Spinal cord (tissue), 10 donors: Measurements from ENCODE around the gene CYYR1. TPM values are rescaled to one million over a fixed set of nuclear protein-coding genes. Genes with fewer than 3 reads are reported as not detected.

Source experiments
- DNase-seq, 6 donors: peaks; one replicate each; pipeline versions ENCODE4 v3.0.0 to v3.0.0-alpha.2; 2013 to 2015; ENCODE audit warnings: low spot score in 6 of 6, low read depth in 4 of 6
- H3K27ac ChIP-seq: one replicate; pipeline ENCODE4 v1.5.1; 2013; ENCODE audit warnings: low read depth, low read length, control low read depth
- H3K27me3 ChIP-seq: one replicate; pipeline ENCODE4 v1.6.1; 2013; ENCODE audit warnings: low read length; ENCODE audit not compliant: control insufficient read depth, insufficient read depth
- H3K36me3 ChIP-seq: one replicate; pipeline ENCODE4 v1.6.1; 2013; ENCODE audit warnings: low read length; ENCODE audit not compliant: control insufficient read depth, insufficient read depth
- H3K4me1 ChIP-seq: one replicate; pipeline ENCODE4 v1.6.1; 2013; ENCODE audit warnings: low read length; ENCODE audit not compliant: control insufficient read depth, insufficient read depth
- H3K4me3 ChIP-seq: one replicate; pipeline ENCODE4 v1.5.1; 2013; ENCODE audit warnings: low read depth, low read length, control low read depth
- H3K9me3 ChIP-seq: one replicate; pipeline ENCODE4 v1.6.1; 2013; ENCODE audit warnings: low read length; ENCODE audit not compliant: control insufficient read depth, insufficient read depth
- WGBS: methylation state at CpG from one replicate; pipeline ENCODE4 v1.1.5; 2013; ENCODE audit warnings: missing lambda C conversion rate; ENCODE audit not compliant: insufficient coverage; 5-methylcytosine and 5-hydroxymethylcytosine counted together
- polyA plus RNA-seq, 2 donors: library from polyadenylated mRNA; unstranded; fragments of 120-200 nt; gene quantifications; one replicate each; pipeline ENCODE4 v1.2.1, GENCODE V29; 2013; ENCODE audit not compliant: insufficient read length in 2 of 2
- total RNA-seq, 2 donors: library from RNA; depleted of rRNA in 1 of 2; stranded (reverse); fragments of 120-200 nt in 1 of 2; fragments of >200 nt in 1 of 2; gene quantifications; one replicate each; pipeline versions ENCODE4 v1.2.3 to v1.2.4, GENCODE V29; 2013 to 2014
- donor health status: healthy.

Gene CYYR1
- total and polyA plus RNA-seq, 4 donors = 5.4 to 15.5 (median 11.3) TPM

DNA sequence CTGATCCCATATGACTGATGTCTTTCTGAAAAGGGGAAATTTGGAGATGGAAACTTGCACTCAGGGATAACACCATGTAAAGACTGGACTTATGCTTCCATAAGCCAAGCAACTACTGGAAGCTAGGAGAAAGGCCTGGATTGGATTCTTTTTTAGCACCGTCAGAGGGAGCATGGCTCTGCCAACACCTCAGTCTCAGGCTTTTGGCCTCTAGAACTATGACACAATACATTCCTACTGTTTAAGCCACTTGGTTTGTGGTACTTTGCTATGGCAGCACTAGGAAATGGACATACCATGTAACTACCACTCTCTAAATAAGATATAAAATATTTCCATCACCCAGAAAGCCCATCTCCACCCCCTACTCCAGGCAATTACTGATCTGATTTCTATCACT lies 139.7 kb downstream of the CYYR1 start:
- Histone ChIP-seq H3K27ac (no peak overlapping the region), H3K4me1 (no peaks in the 10 kb centered on the region), H3K9me3 (no peaks in the 10 kb centered on the region), H3K27me3 (no peaks in the 10 kb centered on the region), H3K36me3 (no peaks in the 10 kb centered on the region), H3K4me3 (no peak overlapping the region)
- WGBS = no CpG with 5 or more reads among the region's 1 CpG
- DNase-seq = no peak

DNA sequence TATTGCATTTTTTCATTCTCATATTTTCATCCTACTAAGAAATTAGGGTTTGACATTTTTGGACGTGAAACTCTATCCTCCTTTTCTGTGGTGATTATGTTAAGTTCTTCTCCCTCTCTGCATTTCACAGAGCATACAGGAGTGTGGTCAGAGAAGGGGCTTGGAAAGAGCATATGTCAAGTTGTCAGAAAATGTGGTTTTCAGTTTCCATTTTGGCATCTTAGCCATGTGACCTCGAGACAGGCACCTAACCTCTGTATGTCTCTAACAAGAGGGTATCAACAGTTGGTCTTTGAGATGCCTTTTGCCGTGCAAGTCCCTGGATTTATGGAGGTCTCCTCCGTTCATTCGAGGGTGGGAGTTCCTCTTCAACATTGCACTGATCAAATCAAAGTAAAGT lies 140.7 kb downstream of the CYYR1 start:
- H3K36me3 ChIP-seq = no peaks in the 10 kb centered on the region
- no peak overlapping the region for H3K4me3 ChIP-seq
- WGBS = 38% methylated on average over 1 of the region's 5 CpGs
- H3K9me3 ChIP-seq = no peaks in the 10 kb centered on the region
- DNase-seq = no peak
- H3K27ac ChIP-seq = no peak overlapping the region
- no peaks in the 10 kb centered on the region for H3K4me1 ChIP-seq
- no peaks in the 10 kb centered on the region for H3K27me3 ChIP-seq

DNA sequence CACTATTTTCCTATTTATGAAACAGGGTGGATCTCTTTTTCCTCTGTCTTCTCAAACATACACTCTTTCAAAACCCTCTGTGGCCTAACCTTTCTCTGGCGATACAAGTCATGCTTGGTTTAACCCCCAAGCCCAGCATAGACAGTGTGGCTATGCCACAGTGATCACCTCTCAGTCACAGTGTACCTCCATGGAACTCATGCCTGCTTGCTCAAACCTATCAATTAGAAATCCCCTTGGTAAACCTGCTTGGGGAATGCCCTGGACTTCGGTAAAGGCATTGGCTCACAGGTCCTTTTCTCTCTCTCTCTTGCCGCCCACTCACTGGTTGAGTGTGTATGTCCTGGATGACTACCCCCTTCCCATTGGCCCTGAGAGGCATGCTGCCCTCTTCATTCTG lies 147.5 kb downstream of the CYYR1 start:
- Histone ChIP-seq H3K27ac (no peak overlapping the region), H3K27me3 (no peaks in the 10 kb centered on the region), H3K4me3 (no peak overlapping the region), H3K36me3 (no peaks in the 10 kb centered on the region), H3K4me1 (no peaks in the 10 kb centered on the region), H3K9me3 (no peaks in the 10 kb centered on the region)
- DNase-seq = no peak
- WGBS = 100% methylated on average over 1 of the region's 3 CpGs

DNA sequence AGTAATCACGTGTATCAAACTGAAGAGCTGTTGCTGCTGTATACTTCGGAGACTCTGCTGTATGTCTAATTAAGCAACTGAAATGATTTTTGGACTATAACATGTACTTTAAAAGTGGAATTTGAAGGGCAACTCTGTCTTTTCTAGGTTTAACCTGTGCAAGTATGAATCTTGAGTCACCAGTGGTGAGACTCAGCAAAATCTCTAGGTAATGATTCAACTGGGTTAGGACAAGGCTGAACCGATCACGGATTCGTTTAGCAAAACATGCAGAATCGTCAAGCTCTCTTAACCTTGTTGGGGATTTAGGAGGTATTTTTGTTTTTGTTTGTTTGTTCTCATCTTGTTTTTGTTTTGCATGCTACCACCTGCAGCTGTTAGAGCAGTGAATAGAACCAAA lies 149.6 kb downstream of the CYYR1 start:
- Histone ChIP-seq H3K9me3 (no peaks in the 10 kb centered on the region), H3K27me3 (no peaks in the 10 kb centered on the region), H3K27ac (no peak overlapping the region), H3K36me3 (no peaks in the 10 kb centered on the region), H3K4me3 (no peak overlapping the region), H3K4me1 (no peaks in the 10 kb centered on the region)
- no peak for DNase-seq
- WGBS = 74% methylated on average over 5 of the region's 6 CpGs

DNA sequence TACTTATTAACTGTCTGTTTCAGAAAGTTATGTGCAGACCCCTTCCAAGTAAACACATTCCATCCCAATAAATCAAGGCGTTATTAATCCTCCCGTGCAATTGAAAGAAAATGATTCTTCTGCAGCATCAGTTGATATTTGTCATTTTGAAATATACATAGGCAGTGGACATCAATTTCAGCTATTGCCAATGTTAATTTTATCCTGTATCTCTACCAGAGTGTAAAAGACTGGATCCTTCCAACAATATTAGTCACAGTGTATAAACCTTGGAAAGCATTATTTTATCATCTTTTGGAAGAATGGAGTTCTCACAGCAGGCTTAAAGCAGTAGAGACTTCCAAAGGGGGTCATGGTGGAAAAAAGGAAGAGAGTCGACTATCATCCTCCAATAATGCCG lies 150.4 kb downstream of the CYYR1 start:
- DNase-seq = no peak
- Histone ChIP-seq H3K27me3 (no peaks in the 10 kb centered on the region), H3K9me3 (no peaks in the 10 kb centered on the region), H3K4me1 (no peaks in the 10 kb centered on the region), H3K27ac (no peak overlapping the region), H3K36me3 (no peaks in the 10 kb centered on the region), H3K4me3 (no peak overlapping the region)
- no CpG with 5 or more reads among the region's 4 CpGs for WGBS

DNA sequence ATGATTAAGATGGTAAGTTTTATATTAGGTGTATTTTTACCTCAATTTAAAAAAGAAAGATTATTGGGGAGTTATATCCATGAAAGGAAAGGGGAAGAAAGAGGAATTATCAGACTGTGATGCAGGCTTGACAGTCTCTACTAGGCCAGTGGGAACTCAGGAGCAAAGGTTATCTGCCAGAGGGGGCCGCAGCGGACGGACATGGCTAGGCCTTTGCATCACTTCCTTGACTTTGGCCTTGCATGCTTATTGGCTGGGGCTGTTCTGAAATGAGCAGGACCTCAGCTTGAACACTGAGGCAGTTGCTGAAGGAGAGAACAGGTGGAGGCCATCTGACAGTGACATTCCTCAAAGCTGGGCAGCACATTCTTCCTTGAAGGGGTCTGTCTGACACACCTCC lies 150.9 kb downstream of the CYYR1 start:
- no peaks in the 10 kb centered on the region for H3K9me3 ChIP-seq
- no peak for DNase-seq
- no peak overlapping the region for H3K4me3 ChIP-seq
- H3K4me1 ChIP-seq = no peaks in the 10 kb centered on the region
- no peak overlapping the region for H3K27ac ChIP-seq
- no peaks in the 10 kb centered on the region for H3K36me3 ChIP-seq
- WGBS = 91% methylated on average over 3 of the region's 3 CpGs
- no peaks in the 10 kb centered on the region for H3K27me3 ChIP-seq

DNA sequence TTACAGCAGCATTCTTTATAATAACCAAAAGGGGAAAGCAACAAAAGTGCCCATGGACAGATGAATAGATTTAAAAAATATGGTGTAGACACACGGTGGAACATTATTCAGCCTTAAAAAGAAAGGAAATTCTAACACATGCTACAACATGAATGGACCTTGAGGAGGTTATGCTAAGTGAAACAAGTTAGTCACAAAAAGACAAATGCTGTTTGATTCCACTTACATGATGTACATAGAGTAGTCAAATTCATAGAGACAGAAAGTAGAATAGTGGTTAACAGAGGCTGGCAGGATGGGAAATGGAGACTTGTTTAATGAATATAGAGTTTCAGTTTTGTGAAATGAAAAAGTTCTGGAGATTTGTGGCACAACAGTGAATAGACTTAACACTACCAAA lies 151.4 kb downstream of the CYYR1 start:
- Histone ChIP-seq H3K4me1 (no peaks in the 10 kb centered on the region), H3K27ac (no peak overlapping the region), H3K36me3 (no peaks in the 10 kb centered on the region), H3K4me3 (no peak overlapping the region), H3K27me3 (no peaks in the 10 kb centered on the region), H3K9me3 (no peaks in the 10 kb centered on the region)
- no CpG with 5 or more reads among the region's 1 CpG for WGBS
- no peak for DNase-seq
